Measurements from ENCODE around the gene RFPL3.
"Not testable (repeated sequence)": the region's sequence is repeated elsewhere in the genome, so short reads cannot be mapped to it uniquely, and the experiment has no call there.

The RFPL3 gene

GRCh38 chr22:32354360-32355351 is 3.0 kb upstream of the RFPL3 start:
- DNase-seq = no peak

GRCh38 chr22:32355760-32356159 is 1.9 kb upstream of the RFPL3 start:
- DNase-seq = no peak

DNA sequence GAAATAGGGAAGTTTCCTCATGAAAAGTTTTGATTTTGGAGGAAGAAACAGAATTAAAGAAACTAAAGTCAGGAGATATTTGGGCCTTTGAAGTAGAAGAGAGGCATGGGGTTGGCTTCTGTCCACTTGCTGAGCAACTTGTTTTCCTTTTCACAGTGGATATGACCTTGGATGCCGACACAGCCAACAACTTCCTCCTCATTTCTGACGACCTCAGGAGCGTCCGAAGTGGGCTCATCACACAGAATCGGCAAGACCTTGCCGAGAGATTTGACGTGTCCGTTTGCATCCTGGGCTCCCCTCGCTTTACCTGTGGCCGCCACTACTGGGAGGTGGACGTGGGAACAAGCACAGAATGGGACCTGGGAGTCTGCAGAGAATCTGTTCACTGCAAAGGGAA is 2.4 kb downstream of the RFPL3 start:
- not testable (repeated sequence) for DNase-seq

- DNase-seq = no peak
Measured at GRCh38 chr22:32361257-32361656, 3.6 kb downstream of the RFPL3 start.

GRCh38 chr22:32364210-32364609 is 6.5 kb downstream of the RFPL3 start:
- DNase-seq = no peak

GRCh38 chr22:32375678-32376450 is 18.2 kb downstream of the RFPL3 start:
- DNase-seq = no peak

DNA sequence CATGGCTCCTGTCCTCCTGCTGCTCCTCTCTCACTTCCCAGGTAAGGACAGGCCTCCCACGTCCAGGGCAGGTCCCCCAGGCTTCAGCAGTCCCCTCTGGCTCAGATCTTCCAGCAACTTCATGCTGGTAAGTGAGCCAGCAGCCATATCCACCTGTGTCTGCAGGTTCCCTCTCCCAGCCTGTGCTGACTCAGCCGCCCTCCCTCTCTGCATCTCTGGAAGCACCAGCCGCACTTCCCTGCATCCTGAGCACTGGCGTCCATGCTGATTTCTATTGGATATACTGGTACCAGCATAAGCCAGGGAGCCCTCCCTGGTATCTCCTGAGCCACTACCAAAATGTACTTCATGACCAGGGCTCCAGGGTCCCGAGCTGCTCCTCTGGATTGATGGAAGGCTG is 19.0 kb downstream of the RFPL3 start:
- DNase-seq = no peak

DNA sequence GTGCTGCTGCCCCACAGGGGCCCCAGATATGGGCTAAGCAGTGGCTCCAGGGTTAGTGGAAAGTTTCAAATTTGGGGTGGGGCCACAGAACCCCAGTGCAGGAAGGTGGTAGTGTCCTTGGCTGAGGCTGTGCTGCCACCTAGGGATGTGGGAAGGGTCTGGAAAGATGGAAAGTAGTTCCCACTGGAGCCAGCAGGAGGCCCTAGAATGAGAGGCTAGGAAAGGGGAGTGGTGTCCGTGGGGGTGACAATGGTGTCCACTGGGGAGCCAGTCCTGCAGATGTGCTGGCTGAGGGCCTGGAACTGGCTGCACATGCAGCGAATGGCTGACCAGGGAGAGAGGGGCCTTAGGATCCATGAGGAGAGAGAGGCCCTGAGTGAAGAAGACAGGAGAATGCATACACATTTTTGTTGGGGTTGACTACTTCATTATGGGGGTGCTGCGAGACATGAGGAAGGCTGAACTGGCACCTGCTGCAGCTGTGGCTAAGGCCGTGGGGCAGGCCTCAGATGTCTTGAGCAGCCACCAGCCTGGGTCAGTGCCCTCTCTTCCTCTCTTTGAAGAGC is 21.1 kb downstream of the RFPL3 start:
- DNase-seq = peak; percentile 10

- no peak for DNase-seq
Measured at GRCh38 chr22:32380991-32381390, 23.3 kb downstream of the RFPL3 start.

DNA sequence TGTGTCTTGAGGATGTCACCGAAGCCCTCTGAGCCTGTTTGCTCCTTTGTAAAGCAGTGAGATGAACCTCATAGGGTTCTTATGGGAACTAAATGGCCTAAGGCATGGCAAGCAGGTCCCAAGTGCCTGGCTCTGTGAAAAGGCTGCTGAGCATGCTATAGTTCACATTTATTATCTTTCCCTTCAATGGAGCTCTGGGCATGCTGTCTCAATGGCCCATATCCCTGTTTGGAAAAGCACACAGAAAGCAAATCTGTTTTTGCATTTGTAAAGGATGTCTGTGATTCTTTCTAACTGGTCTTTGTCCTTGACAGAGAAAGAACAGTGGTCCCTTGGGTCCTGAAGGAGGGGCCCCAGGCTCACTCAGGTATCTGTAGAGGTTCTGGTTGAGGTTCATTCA is 28.0 kb downstream of the RFPL3 start:
- no peak for DNase-seq

DNA sequence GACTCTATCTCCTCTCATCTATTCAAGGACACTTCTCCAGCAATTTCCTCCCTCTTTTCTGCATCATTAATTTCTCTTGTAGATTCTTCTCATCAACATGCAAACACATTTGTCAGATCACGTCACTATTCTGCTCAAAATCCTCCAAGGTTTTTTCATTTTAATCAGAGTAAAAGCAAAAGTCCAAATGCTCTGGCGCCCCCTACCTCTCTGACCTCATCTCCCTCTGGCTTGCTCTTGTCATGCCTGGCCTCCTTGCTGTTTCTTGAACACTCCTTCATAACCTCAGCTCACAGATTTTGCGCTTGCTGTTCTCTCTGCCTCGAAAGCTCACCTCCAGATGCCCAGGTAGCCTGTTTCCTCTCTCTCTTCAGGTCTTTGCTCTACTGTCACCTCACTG is 32.0 kb downstream of the RFPL3 start:
- no peak for DNase-seq

DNA sequence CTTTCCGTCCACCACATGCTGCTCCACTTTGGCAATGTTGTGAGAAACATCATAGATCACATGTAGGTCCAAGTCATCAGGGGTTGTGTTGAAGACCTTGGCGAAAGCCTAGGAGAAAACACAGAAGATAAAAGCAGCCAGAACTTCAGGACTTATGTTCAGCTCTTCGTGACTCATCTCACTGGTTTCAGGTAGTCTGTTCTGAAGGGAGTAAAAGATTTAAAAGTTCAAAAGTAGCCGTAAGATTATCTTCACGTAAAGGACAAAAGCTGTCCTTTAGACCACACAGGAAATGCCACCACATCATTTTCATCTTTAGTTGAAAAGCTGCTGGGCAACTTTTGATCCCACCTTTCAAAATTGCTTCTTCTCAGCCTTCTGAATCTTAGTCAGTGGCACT is 37.4 kb downstream of the RFPL3 start:
- no peak for DNase-seq

- no peak for DNase-seq
Measured at GRCh38 chr22:32396255-32396654, 38.6 kb downstream of the RFPL3 start.

GRCh38 chr22:32396746-32397145 is 39.1 kb downstream of the RFPL3 start:
- no peak for DNase-seq

DNA sequence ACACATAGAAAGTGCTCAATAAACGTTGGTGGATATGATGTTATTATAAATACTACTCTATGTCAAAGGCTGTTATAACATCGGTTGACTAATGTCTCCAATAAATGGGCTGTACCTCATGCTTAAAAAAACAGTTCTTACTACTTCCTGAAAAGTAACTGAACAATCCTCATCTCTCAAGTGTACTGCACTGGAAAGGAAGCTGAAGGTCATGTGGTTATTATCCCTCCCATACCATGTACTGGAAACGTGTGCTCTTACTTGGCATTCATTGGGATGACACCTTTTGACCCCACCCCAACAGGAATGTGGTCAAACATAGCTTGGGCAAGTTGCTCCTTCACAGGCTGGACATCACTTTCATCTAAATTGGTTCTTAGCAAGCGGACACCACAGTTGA is 43.8 kb downstream of the RFPL3 start:
- DNase-seq = no peak

GRCh38 chr22:32404021-32404420 is 46.4 kb downstream of the RFPL3 start:
- DNase-seq = no peak

- no peak for DNase-seq
Measured at GRCh38 chr22:32407312-32407711, 49.6 kb downstream of the RFPL3 start.

- no peak for DNase-seq
Measured at GRCh38 chr22:32407936-32408335, 50.3 kb downstream of the RFPL3 start.

GRCh38 chr22:32409977-32410376 is 52.3 kb downstream of the RFPL3 start:
- no peak for DNase-seq

DNA sequence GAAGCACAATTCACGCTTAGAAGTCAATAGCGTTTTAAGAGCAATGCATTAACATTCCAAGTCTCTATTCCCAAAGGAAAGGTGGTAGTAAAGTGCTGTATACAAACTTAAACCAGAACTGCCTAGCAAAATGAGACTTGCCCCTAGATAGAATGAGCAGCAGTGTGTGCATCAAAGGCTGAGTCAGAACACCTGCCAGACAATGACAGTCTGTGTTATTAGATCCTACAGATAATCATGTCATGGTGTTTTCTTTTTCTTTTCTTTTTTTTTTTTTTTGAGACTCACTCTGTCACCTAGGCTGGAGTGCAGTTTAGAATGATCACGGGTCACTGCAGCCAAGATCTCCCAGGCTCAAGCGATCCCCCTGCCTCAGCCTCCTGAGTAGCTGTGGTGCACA is 52.8 kb downstream of the RFPL3 start:
- no peak for DNase-seq

Data from stimulated activated CD4-positive, alpha-beta T cell treated with anti-CD3 and anti-CD28 coated beads, Interleukin-1b, Interleukin-23, amount 100 ng/mL, for 48 hours (primary cell).